ENCODE results near the gene COL9A1. TPM values are rescaled to one million over a fixed set of nuclear protein-coding genes. Genes with fewer than 3 reads are reported as not detected.
A peak's percentile ranks its signal among the peaks of the same experiment; 100 is the strongest.

Gene COL9A1
- polyA plus RNA-seq, 3 donors: not detected

- H3K9me3 Mint-ChIP-seq: peaks cover 0 to 11% (median 3%) of the 10 kb centered on the region in 7 donors
- Histone ChIP-seq H3K79me2 (ENCODE audit: insufficient read depth, low read length) (no peaks in the 10 kb centered on the region), H2AFZ (ENCODE audit: insufficient read depth, low read depth, low read length, poor library complexity, severe bottlenecking) (no peak overlapping the region), H3K4me2 (replicated peaks; ENCODE audit: extremely low read depth, low read length, poor library complexity, severe bottlenecking) (no peak overlapping the region), H3K4me1 (ENCODE audit: control insufficient read depth in 1 of 2, insufficient read depth in 2 of 2, low read length in 2 of 2) (no peaks in the 10 kb centered on the region), H3K27ac (ENCODE audit: low read depth in 1 of 2, low read length in 2 of 2) (no peak overlapping the region), H3K9ac (ENCODE audit: insufficient read depth, low read length, poor library complexity, severe bottlenecking) (no peak overlapping the region), H3K9me3 (replicated peaks in 1 of 2; ENCODE audit: control insufficient read depth in 1 of 2, insufficient read depth in 1 of 2, low read length in 2 of 2) (no peaks in the 10 kb centered on the region), H3K36me3 (replicated peaks in 1 of 2; ENCODE audit: control insufficient read depth in 1 of 2, insufficient read depth in 2 of 2, low read length in 2 of 2) (no peaks in the 10 kb centered on the region), H4K20me1 (ENCODE audit: insufficient read depth, low read length) (no peaks in the 10 kb centered on the region), H3K4me3 (replicated peaks in 1 of 3; ENCODE audit: low read depth in 2 of 3, low read length in 3 of 3) (no peak overlapping the region), H3K27me3 (ENCODE audit: control insufficient read depth in 2 of 2, insufficient read depth in 2 of 2, low read length in 2 of 2) (peaks cover 2 to 30% of the 10 kb centered on the region in 2 donors)
- no peak for DNase-seq
- H3K27me3 Mint-ChIP-seq (ENCODE audit: low read depth in 3 of 3): peaks cover 31 to 46% (median 33%) of the 10 kb centered on the region in 3 donors
- H3K4me3 Mint-ChIP-seq: peak overlapping the region in 1 of 2 donors; percentile 75
- under 1% methylated on average over 17 of the region's 31 CpGs for WGBS (ENCODE audit: insufficient coverage)
- no peaks in the 10 kb centered on the region for H3K36me3 Mint-ChIP-seq
- no peaks in the 10 kb centered on the region for H3K4me1 Mint-ChIP-seq
- intact Hi-C loops (cut with micrococcal nuclease): no loop called here
- TF ChIP-seq CTCF (IDR thresholded peaks at IDR 0.05): no peak
- no peak overlapping the region for H3K27ac Mint-ChIP-seq
Measured at GRCh38 chr6:70282919-70283461, 19.9 kb downstream of the COL9A1 start.

- Histone ChIP-seq H3K4me3 (replicated peaks in 1 of 3; ENCODE audit: low read depth in 2 of 3, low read length in 3 of 3) (no peak overlapping the region), H4K20me1 (ENCODE audit: insufficient read depth, low read length) (no peaks in the 10 kb centered on the region), H3K79me2 (ENCODE audit: insufficient read depth, low read length) (no peaks in the 10 kb centered on the region), H2AFZ (ENCODE audit: insufficient read depth, low read depth, low read length, poor library complexity, severe bottlenecking) (peak overlapping the region; percentile 2), H3K27ac (ENCODE audit: low read depth in 1 of 2, low read length in 2 of 2) (no peak overlapping the region), H3K36me3 (replicated peaks in 1 of 2; ENCODE audit: control insufficient read depth in 1 of 2, insufficient read depth in 2 of 2, low read length in 2 of 2) (no peaks in the 10 kb centered on the region), H3K4me2 (replicated peaks; ENCODE audit: extremely low read depth, low read length, poor library complexity, severe bottlenecking) (no peak overlapping the region), H3K9me3 (replicated peaks in 1 of 2; ENCODE audit: control insufficient read depth in 1 of 2, insufficient read depth in 1 of 2, low read length in 2 of 2) (no peaks in the 10 kb centered on the region), H3K9ac (ENCODE audit: insufficient read depth, low read length, poor library complexity, severe bottlenecking) (no peak overlapping the region), H3K27me3 (ENCODE audit: control insufficient read depth in 2 of 2, insufficient read depth in 2 of 2, low read length in 2 of 2) (peaks cover 2 to 30% of the 10 kb centered on the region in 2 donors), H3K4me1 (ENCODE audit: control insufficient read depth in 1 of 2, insufficient read depth in 2 of 2, low read length in 2 of 2) (no peaks in the 10 kb centered on the region)
- DNase-seq: no peak
- Mint-ChIP-seq H3K27me3 (ENCODE audit: low read depth in 3 of 3) (peaks cover 31 to 46% (median 35%) of the 10 kb centered on the region in 3 donors), H3K27ac (no peak overlapping the region), H3K9me3 (peaks cover 0 to 11% (median 3%) of the 10 kb centered on the region in 7 donors), H3K4me3 (peak overlapping the region in 1 of 2 donors; percentile 75), H3K4me1 (no peaks in the 10 kb centered on the region), H3K36me3 (no peaks in the 10 kb centered on the region)
- intact Hi-C loops (cut with micrococcal nuclease): no loop called here
- no peak for TF ChIP-seq CTCF (IDR thresholded peaks at IDR 0.05)
- 1% methylated on average over 26 of the region's 39 CpGs for WGBS (ENCODE audit: insufficient coverage)
Measured at GRCh38 chr6:70282312-70282918, 20.5 kb downstream of the COL9A1 start.

Measured in CD14-positive monocyte (primary cell).